IMR-90 (cell line): ENCODE measurements around the gene ZNF785. TPM values are rescaled to one million over a fixed set of nuclear protein-coding genes. Genes with fewer than 3 reads are reported as not detected.

ENCODE experiments used
- ATAC-seq: fragments of 200-7000 bp; cut with Tn5 transposase; 2 replicates; pipeline ENCODE4 v1.9.1; 2020; ENCODE audit warnings: low read depth, mild to moderate bottlenecking, moderate library complexity
- BruUV-seq: library from RNA; stranded (reverse); fragments of 400-500 nt; replicated peaks from 2 replicates; lab custom pipeline; 2021; lab: Mats Ljungman, UMichigan
- CTCF ChIA-PET: fragments of 300-600 bp; formaldehyde crosslinking; extraction: SDS; loops from one replicate; lab custom pipeline; 2021; ENCODE audit warnings: antibody characterized with exemption; lab: Yijun Ruan, JAX
- POLR2A ChIA-PET: fragments of 300-600 bp; sonication (Branson Sonifier 250); formaldehyde crosslinking; loops from one replicate; lab custom pipeline; 2022; ENCODE audit warnings: antibody characterized with exemption; ENCODE audit not compliant: unreplicated experiment; lab: Charles Lee
- DNase-seq: peaks from one replicate; pipeline ENCODE4 v3.0.0; 2013
- H2AFZ ChIP-seq: replicated peaks from 2 replicates; pipeline ENCODE3; 2013; ENCODE audit warnings: low read length, mild to moderate bottlenecking; ENCODE audit not compliant: poor library complexity
- H2AK5ac ChIP-seq: 2 replicates; pipeline ENCODE4 v1.6.1; 2013; ENCODE audit warnings: low read depth, low read length, inconsistent platforms
- H2AK9ac ChIP-seq: replicated peaks from 2 replicates; pipeline ENCODE3; 2013; ENCODE audit warnings: mild to moderate bottlenecking, low read depth, low read length, moderate library complexity; ENCODE audit not compliant: poor library complexity
- H2BK120ac ChIP-seq: 2 replicates; pipeline ENCODE4 v1.6.1; 2013; ENCODE audit warnings: low read depth, low read length, inconsistent platforms
- H2BK15ac ChIP-seq: 3 replicates; pipeline ENCODE4 v1.6.1; 2013; ENCODE audit warnings: low read depth, low read length, inconsistent platforms
- H2BK20ac ChIP-seq: 2 replicates; pipeline ENCODE4 v1.6.1; 2013; ENCODE audit warnings: low read depth, mild to moderate bottlenecking, inconsistent platforms, low read length, moderate library complexity
- H2BK5ac ChIP-seq: 2 replicates; pipeline ENCODE4 v1.6.1; 2013; ENCODE audit warnings: mild to moderate bottlenecking, low read depth, low read length, inconsistent platforms; ENCODE audit not compliant: poor library complexity, severe bottlenecking
- H3K14ac ChIP-seq: replicated peaks from 2 replicates; pipeline ENCODE4 v1.6.1; 2013; ENCODE audit warnings: low read depth, low read length, inconsistent platforms
- H3K18ac ChIP-seq: 2 replicates; pipeline ENCODE4 v1.6.1; 2013; ENCODE audit warnings: low read depth, low read length, control low read depth
- H3K23ac ChIP-seq: 2 replicates; pipeline ENCODE4 v1.6.1; 2013; ENCODE audit warnings: low read depth, low read length, inconsistent platforms
- H3K27ac ChIP-seq: 2 replicates; pipeline ENCODE4 v1.5.1; 2013; ENCODE audit warnings: mild to moderate bottlenecking, control low read depth, low read length; ENCODE audit not compliant: insufficient read depth
- H3K27me3 ChIP-seq: 2 replicates; pipeline ENCODE4 v1.6.1; 2013; ENCODE audit warnings: low read length; ENCODE audit not compliant: control insufficient read depth, insufficient read depth
- H3K36me3 ChIP-seq: 2 replicates; pipeline ENCODE4 v1.6.1; 2013; ENCODE audit warnings: low read length, mixed read lengths; ENCODE audit not compliant: control insufficient read depth, insufficient read depth
- H3K4ac ChIP-seq: 2 replicates; pipeline ENCODE4 v1.6.1; 2013; ENCODE audit warnings: low read depth, low read length, inconsistent platforms
- H3K4me1 ChIP-seq: 2 replicates; pipeline ENCODE4 v1.6.1; 2013; ENCODE audit warnings: low read length, mixed read lengths; ENCODE audit not compliant: control insufficient read depth, insufficient read depth
- H3K4me2 ChIP-seq: 2 replicates; pipeline ENCODE4 v1.6.1; 2013; ENCODE audit warnings: low read depth, mild to moderate bottlenecking, control low read depth, low read length, moderate library complexity
- H3K4me3 ChIP-seq: 2 replicates; pipeline ENCODE4 v1.5.1; 2013; ENCODE audit warnings: low read depth, mild to moderate bottlenecking, control low read depth, low read length, moderate library complexity; ENCODE audit not compliant: insufficient read depth
- H3K56ac ChIP-seq: 2 replicates; pipeline ENCODE4 v1.6.1; 2013; ENCODE audit warnings: low read length, inconsistent platforms; ENCODE audit not compliant: insufficient read depth; ENCODE audit errors: extremely low read depth
- H3K79me1 ChIP-seq, 2 experiments: 2 replicates each; pipeline ENCODE4 v1.6.1; 2013; ENCODE audit warnings: low read length in 2 of 2, inconsistent platforms in 1 of 2, low read depth in 1 of 2
- H3K9ac ChIP-seq: 2 replicates; pipeline ENCODE4 v1.6.1; 2013; ENCODE audit warnings: low read depth, low read length, control low read depth
- H3K9me1 ChIP-seq: 2 replicates; pipeline ENCODE4 v1.6.1; 2013; ENCODE audit warnings: low read length, inconsistent platforms; ENCODE audit not compliant: insufficient read depth
- H3K9me3 ChIP-seq: 2 replicates; pipeline ENCODE4 v1.6.1; 2013; ENCODE audit warnings: low read length; ENCODE audit not compliant: control insufficient read depth, insufficient read depth
- H4K20me1 ChIP-seq: 2 replicates; pipeline ENCODE4 v1.6.1; 2013; ENCODE audit warnings: low read length, inconsistent platforms; ENCODE audit not compliant: insufficient read depth
- H4K5ac ChIP-seq: 2 replicates; pipeline ENCODE4 v1.6.1; 2013; ENCODE audit warnings: mild to moderate bottlenecking, low read depth, low read length, control low read depth
- H4K8ac ChIP-seq, 2 experiments: 2 replicates each; pipeline ENCODE4 v1.6.1; 2013; ENCODE audit warnings: low read depth in 2 of 2, low read length in 2 of 2, control low read depth in 1 of 2, inconsistent platforms in 1 of 2
- H4K91ac ChIP-seq: 2 replicates; pipeline ENCODE4 v1.6.1; 2013; ENCODE audit warnings: low read depth, low read length, inconsistent platforms; ENCODE audit not compliant: insufficient read depth
- BHLHE40 ChIP-seq: fragments of 150-350 bp; IDR thresholded peaks from 2 replicates; pipeline ENCODE4 v1.6.1; 2016; ENCODE audit warnings: mild to moderate bottlenecking, low read depth, low read length
- CEBPB ChIP-seq: IDR thresholded peaks from 2 replicates; pipeline ENCODE4 v1.6.1; 2012; ENCODE audit warnings: low read depth, low read length, improper control_type of control experiment
- CHD1 ChIP-seq: IDR thresholded peaks from 2 replicates; pipeline ENCODE4 v1.6.1; 2012; ENCODE audit warnings: low read depth, low read length, improper control_type of control experiment
- MAZ ChIP-seq: IDR thresholded peaks from 2 replicates; pipeline ENCODE4 v1.6.1; 2012; ENCODE audit warnings: low read depth, mild to moderate bottlenecking, low read length, improper control_type of control experiment, moderate library complexity, borderline replicate concordance
- MXI1 ChIP-seq: IDR thresholded peaks from 2 replicates; pipeline ENCODE4 v1.6.1; 2012; ENCODE audit warnings: low read depth, mild to moderate bottlenecking, low read length, moderate library complexity, borderline replicate concordance
- NFE2L2 ChIP-seq: fragments of 150-350 bp; IDR thresholded peaks from 2 replicates; pipeline ENCODE4 v1.6.1; 2016; ENCODE audit warnings: low read depth, mild to moderate bottlenecking, low read length
- RAD21 ChIP-seq: IDR thresholded peaks from 2 replicates; pipeline ENCODE4 v1.6.1; 2012; ENCODE audit warnings: low read length, improper control_type of control experiment
- RCOR1 ChIP-seq: IDR thresholded peaks from 2 replicates; pipeline ENCODE4 v1.6.1; 2012; ENCODE audit warnings: mild to moderate bottlenecking, low read length, improper control_type of control experiment; ENCODE audit not compliant: insufficient replicate concordance
- RFX5 ChIP-seq: IDR thresholded peaks from 2 replicates; pipeline ENCODE4 v1.8.0; 2012; ENCODE audit warnings: low read depth, mild to moderate bottlenecking, low read length, moderate library complexity
- WGBS, 2 experiments: methylation state at CpG; one replicate each; pipeline versions ENCODE4 v1.1.5 to v1.1.7; 2013; ENCODE audit warnings: missing lambda C conversion rate in 2 of 2; ENCODE audit not compliant: insufficient read length in 1 of 2; ENCODE audit errors: extremely low coverage in 2 of 2; 5-methylcytosine and 5-hydroxymethylcytosine counted together
- dilution Hi-C: fragments of 300-500 bp; cut with HindIII; formaldehyde crosslinking; loops from one replicate; pipeline ENCODE4 v1.14.3; 2018; ENCODE audit warnings: low sequenced_read_pairs; ENCODE audit not compliant: unreplicated experiment
- in situ Hi-C: fragments of 300-500 bp; cut with MboI; formaldehyde crosslinking; loops from 3 replicates; pipeline ENCODE4 v1.14.3; 2019; ENCODE audit warnings: low sequenced_read_pairs, inconsistent platforms, mixed read lengths
- intact Hi-C: fragments of 100-400 bp; cut with micrococcal nuclease; formaldehyde crosslinking; loops from 2 replicates; pipeline ENCODE4 v1.10.0; 2022
- polyA plus RNA-seq, 3 experiments: library from polyadenylated mRNA; depleted of rRNA; stranded (reverse); fragments of >200 nt; gene quantifications; 2 replicates each; pipeline ENCODE4 v1.2.3, GENCODE V29; 2012; ENCODE audit warnings: low replicate concordance in 1 of 3
- total RNA-seq: library from RNA; depleted of rRNA; stranded (reverse); fragments of >200 nt; gene quantifications from 2 replicates; pipeline ENCODE4 v1.2.3, GENCODE V29; 2012

ZNF785 gene
- total and polyA plus RNA-seq, 2 of the 4 experiments (the other 2 are of a cell fraction): 2.9 to 4.0 TPM

DNA sequence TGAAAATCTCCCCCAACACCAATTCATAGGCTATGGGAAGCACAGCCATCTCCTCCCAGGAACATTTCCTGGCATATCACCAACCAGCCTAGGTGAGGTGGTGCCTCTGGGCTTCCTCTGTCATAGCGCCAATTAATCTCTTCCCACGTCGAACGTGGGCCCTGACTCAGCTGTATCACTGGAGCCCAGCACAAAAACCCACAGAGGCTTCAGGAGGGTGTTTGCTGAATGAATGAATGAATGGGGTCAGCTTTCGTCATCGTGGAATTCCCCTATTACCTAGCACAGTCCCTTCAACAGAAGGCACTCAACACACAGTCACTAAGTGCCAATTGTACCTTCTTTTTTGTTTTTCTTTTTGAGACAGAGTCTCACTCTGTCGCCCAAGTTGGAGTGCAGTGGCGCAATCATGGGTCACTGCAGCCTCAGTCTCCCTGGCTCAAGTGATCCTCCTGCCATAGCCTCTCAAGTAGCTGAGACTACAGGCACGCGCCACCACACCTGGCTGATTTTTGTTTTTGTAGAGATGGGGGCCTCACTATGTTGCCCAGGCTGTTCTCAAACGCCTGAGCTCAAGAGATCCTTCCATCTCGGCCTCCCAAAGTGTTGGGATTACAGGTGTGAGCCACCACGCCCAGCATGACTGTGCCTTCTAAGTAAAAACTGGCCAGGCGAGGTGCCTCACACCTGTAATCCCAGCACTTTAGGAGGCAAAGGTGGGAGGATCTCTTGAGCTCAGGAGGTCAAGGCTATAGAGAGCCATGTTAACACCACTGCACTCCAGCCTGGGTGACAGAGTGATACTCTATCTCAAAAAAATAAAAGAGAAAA, 18.1 kb downstream of the ZNF785 start:
- peak overlapping the region; percentile 8; the same call in 1 of the 2 replicates for H3K23ac ChIP-seq
- no TSS peak for BruUV-seq
- ChIA-PET CTCF (interaction anchor here (0.6 kb wide), 1 partner anchor 29 kb away, joined by 6 read pairs; no protein-coding TSS in a partner anchor), POLR2A (no interaction called here)
- H2BK5ac ChIP-seq: no peak overlapping the region
- no peak overlapping the region; the same call in 1 of the 2 replicates for H2BK120ac ChIP-seq
- intact Hi-C loops (no loop called here), dilution Hi-C loops (no loop called here), in situ Hi-C loops (no loop called here)
- no peak overlapping the region for H3K4ac ChIP-seq
- no peak overlapping the region for H3K56ac ChIP-seq
- H2AFZ ChIP-seq: no peak overlapping the region
- no peaks in the 10 kb centered on the region for H3K9me1 ChIP-seq
- 97% methylated on average over 5 of the region's 14 CpGs; no CpG with 5 or more reads in 1 of the 2 experiments for WGBS, 2 experiments
- TF ChIP-seq RAD21 (no peak), RCOR1 (no peak), CEBPB (peak; percentile 24; the same call in 1 of the 2 replicates), NFE2L2 (no peak), CHD1 (no peak), MXI1 (no peak), BHLHE40 (no peak), RFX5 (no peak), MAZ (no peak)
- H2BK20ac ChIP-seq: no peak overlapping the region
- no peak overlapping the region for H3K4me3 ChIP-seq
- H3K14ac ChIP-seq: no peak overlapping the region
- no peak overlapping the region for H4K91ac ChIP-seq
- peak overlapping the region; percentile 21; the same call in 1 of the 2 replicates for H3K27ac ChIP-seq
- H3K4me2 ChIP-seq: no peak overlapping the region
- peaks cover 9% of the 10 kb centered on the region for H3K4me1 ChIP-seq
- no peak overlapping the region for H2AK9ac ChIP-seq
- no peak overlapping the region; the same call in 1 of the 2 replicates for H4K5ac ChIP-seq
- H3K27me3 ChIP-seq: peaks cover 6% of the 10 kb centered on the region; the same call in 1 of the 2 replicates
- H3K79me1 ChIP-seq: peaks cover 5 to 15% of the 10 kb centered on the region in 2 experiments; a peak in 3 of 4 replicates
- no peak overlapping the region for H3K18ac ChIP-seq
- H2AK5ac ChIP-seq: peak overlapping the region; percentile 72; the same call in 1 of the 2 replicates
- ATAC-seq (no peak), DNase-seq (peak; percentile 27)
- H2BK15ac ChIP-seq: no peak overlapping the region; the same call in 2 of the 3 replicates
- no peaks in the 10 kb centered on the region for H3K36me3 ChIP-seq
- no peaks in the 10 kb centered on the region for H4K20me1 ChIP-seq
- no peak overlapping the region; a peak in 1 of 4 replicates for H4K8ac ChIP-seq
- H3K9ac ChIP-seq: no peak overlapping the region
- H3K9me3 ChIP-seq: no peaks in the 10 kb centered on the region
